Activated CD8-positive, alpha-beta T cell treated with anti-CD3 and anti-CD28 coated beads, Interleukin-2, amount 10 ng/mL, durations not matched to agents 7 days and 5 days (primary cell): ENCODE results near the gene KIF1C. TPM values are rescaled to one million over a fixed set of nuclear protein-coding genes. Genes with fewer than 3 reads are reported as not detected.
A peak's percentile ranks its signal among the peaks of the same experiment; 100 is the strongest.
"Not testable (repeated sequence)": the region's sequence is repeated elsewhere in the genome, so short reads cannot be mapped to it uniquely, and the experiment has no call there.

Experiments used
- ATAC-seq: fragments of 150-1000 bp; cut with Tn5 transposase; one replicate; pipeline ENCODE4 v1.10.0; 2021; ENCODE audit warnings: moderate library complexity
- CTCF ChIA-PET: fragments of 350-600 bp; sonication (Branson Sonifier 250); formaldehyde crosslinking; loops from one replicate; lab custom pipeline; 2021; ENCODE audit warnings: antibody characterized with exemption; lab: Charles Lee
- POLR2A ChIA-PET: fragments of 350-600 bp; sonication (Branson Sonifier 250); formaldehyde crosslinking; loops from one replicate; lab custom pipeline; 2021; ENCODE audit warnings: antibody characterized with exemption; lab: Charles Lee
- DNase-seq: peaks from one replicate; pipeline ENCODE4 v3.0.0-alpha.2; 2020
- H3K27ac Mint-ChIP-seq: one replicate; pipeline ENCODE4 v1.8.0; 2021; ENCODE audit warnings: mild to moderate bottlenecking, mixed read lengths
- H3K27me3 Mint-ChIP-seq: one replicate; pipeline ENCODE4 v1.8.0; 2021; ENCODE audit warnings: low read depth, mixed read lengths
- H3K36me3 Mint-ChIP-seq: one replicate; pipeline ENCODE4 v1.8.0; 2021; ENCODE audit warnings: low read depth, mixed read lengths
- H3K4me1 Mint-ChIP-seq: one replicate; pipeline ENCODE4 v1.8.0; 2021; ENCODE audit warnings: low read depth, mixed read lengths
- H3K4me3 Mint-ChIP-seq: one replicate; pipeline ENCODE4 v1.8.0; 2021; ENCODE audit warnings: mild to moderate bottlenecking, mixed read lengths
- H3K9me3 Mint-ChIP-seq: one replicate; pipeline ENCODE4 v1.8.0; 2022; ENCODE audit warnings: mixed read lengths; ENCODE audit not compliant: insufficient read depth
- total RNA-seq, 2 experiments: library from RNA; stranded (reverse); gene quantifications; one replicate each; pipeline ENCODE4 v1.2.3, GENCODE V29; 2021

The KIF1C gene
- total RNA-seq, 2 experiments from 2014 or later: 43.6 to 45.3 TPM

GRCh38 chr17:5003214-5003867, 5.6 kb downstream of the KIF1C start:
- H3K9me3 Mint-ChIP-seq: no peaks in the 10 kb centered on the region
- DNase-seq (no peak), ATAC-seq (no peak)
- no peak overlapping the region for H3K4me3 Mint-ChIP-seq
- peaks cover 60% of the 10 kb centered on the region for H3K36me3 Mint-ChIP-seq
- peaks cover 14% of the 10 kb centered on the region for H3K4me1 Mint-ChIP-seq
- ChIA-PET CTCF (no interaction called here), POLR2A (no interaction called here)
- no peak overlapping the region for H3K27ac Mint-ChIP-seq
- H3K27me3 Mint-ChIP-seq: no peaks in the 10 kb centered on the region

- Mint-ChIP-seq H3K4me3 (no peak overlapping the region), H3K36me3 (peaks cover 48% of the 10 kb centered on the region), H3K9me3 (no peaks in the 10 kb centered on the region), H3K27me3 (no peaks in the 10 kb centered on the region), H3K4me1 (peaks cover 18% of the 10 kb centered on the region), H3K27ac (peak overlapping the region; percentile 1)
- ChIA-PET POLR2A (no interaction called here), CTCF (no interaction called here)
- ATAC-seq (no peak), DNase-seq (no peak)
Measured at GRCh38 chr17:5011928-5012327, 14.2 kb downstream of the KIF1C start.

- Mint-ChIP-seq H3K9me3 (no peaks in the 10 kb centered on the region), H3K27me3 (no peaks in the 10 kb centered on the region), H3K36me3 (peaks cover 34% of the 10 kb centered on the region), H3K4me3 (no peak overlapping the region), H3K4me1 (peaks cover 24% of the 10 kb centered on the region), H3K27ac (peak overlapping the region; percentile 30)
- CTCF ChIA-PET: interaction anchor here (1.1 kb wide), 1 partner anchor 16 kb away, joined by 4 read pairs; no protein-coding TSS in a partner anchor
- DNase-seq (no peak), ATAC-seq (no peak)
- POLR2A ChIA-PET: no interaction called here
Measured at GRCh38 chr17:5014357-5014756, 16.6 kb downstream of the KIF1C start.

GRCh38 chr17:5019475-5019956, 21.8 kb downstream of the KIF1C start:
- POLR2A ChIA-PET: interaction anchor here (1.4 kb wide), 1 partner anchor 79 kb away, joined by 7 read pairs; no protein-coding TSS in a partner anchor
- Mint-ChIP-seq H3K27ac (no peak overlapping the region), H3K4me1 (peaks cover 22% of the 10 kb centered on the region), H3K27me3 (no peaks in the 10 kb centered on the region), H3K36me3 (peaks cover 55% of the 10 kb centered on the region), H3K4me3 (no peak overlapping the region), H3K9me3 (no peaks in the 10 kb centered on the region)
- DNase-seq: peak; percentile 63
- ATAC-seq: peak; percentile 79
- CTCF ChIA-PET: interaction anchor here (0.5 to 2.0 kb wide), 10 partner anchors 9 to 111 kb away, joined by 3 to 8 read pairs (median 4); partner anchors contain the start of genes CAMTA2, KIF1C and SPAG7

GRCh38 chr17:5020502-5021023, 22.8 kb downstream of the KIF1C start:
- ChIA-PET POLR2A (interaction anchor here (1.4 kb wide), 1 partner anchor 80 kb away, joined by 7 read pairs; no protein-coding TSS in a partner anchor), CTCF (interaction anchor here (0.9 to 2.0 kb wide), 3 partner anchors 10 to 112 kb away, joined by 4 to 8 read pairs (median 7); partner anchors contain the start of gene CAMTA2)
- H3K27me3 Mint-ChIP-seq: no peaks in the 10 kb centered on the region
- no peaks in the 10 kb centered on the region for H3K9me3 Mint-ChIP-seq
- H3K27ac Mint-ChIP-seq: no peak overlapping the region
- ATAC-seq (no peak), DNase-seq (no peak)
- H3K4me1 Mint-ChIP-seq: peaks cover 21% of the 10 kb centered on the region
- H3K4me3 Mint-ChIP-seq: no peak overlapping the region
- H3K36me3 Mint-ChIP-seq: peaks cover 48% of the 10 kb centered on the region

GRCh38 chr17:5022171-5022711, 24.5 kb downstream of the KIF1C start:
- Mint-ChIP-seq H3K4me1 (peaks cover 14% of the 10 kb centered on the region), H3K9me3 (no peaks in the 10 kb centered on the region), H3K4me3 (no peak overlapping the region), H3K36me3 (peaks cover 41% of the 10 kb centered on the region), H3K27ac (no peak overlapping the region), H3K27me3 (no peaks in the 10 kb centered on the region)
- no peak for ATAC-seq
- POLR2A ChIA-PET: no interaction called here
- no peak for DNase-seq
- CTCF ChIA-PET: no interaction called here

GRCh38 chr17:5023588-5024147, 25.9 kb downstream of the KIF1C start:
- POLR2A ChIA-PET: interaction anchor here (0.9 kb wide), 1 partner anchor 11 kb away, joined by 3 read pairs; no protein-coding TSS in a partner anchor
- peaks cover 14% of the 10 kb centered on the region for H3K4me1 Mint-ChIP-seq
- H3K9me3 Mint-ChIP-seq: no peaks in the 10 kb centered on the region
- H3K27ac Mint-ChIP-seq: no peak overlapping the region
- ATAC-seq (no peak), DNase-seq (no peak)
- H3K4me3 Mint-ChIP-seq: no peak overlapping the region
- H3K36me3 Mint-ChIP-seq: peaks cover 38% of the 10 kb centered on the region
- H3K27me3 Mint-ChIP-seq: no peaks in the 10 kb centered on the region
- CTCF ChIA-PET: no interaction called here

GRCh38 chr17:5024604-5025003, 26.9 kb downstream of the KIF1C start:
- Mint-ChIP-seq H3K4me1 (peaks cover 6% of the 10 kb centered on the region), H3K27ac (peak overlapping the region; percentile 6), H3K4me3 (no peak overlapping the region), H3K36me3 (peaks cover 35% of the 10 kb centered on the region), H3K27me3 (no peaks in the 10 kb centered on the region), H3K9me3 (no peaks in the 10 kb centered on the region)
- ChIA-PET POLR2A (no interaction called here), CTCF (no interaction called here)
- DNase-seq (no peak), ATAC-seq (no peak)

- H3K27ac Mint-ChIP-seq: no peak overlapping the region
- peaks cover 19% of the 10 kb centered on the region for H3K4me1 Mint-ChIP-seq
- no peak for ATAC-seq
- POLR2A ChIA-PET: no interaction called here
- H3K4me3 Mint-ChIP-seq: no peak overlapping the region
- no peaks in the 10 kb centered on the region for H3K9me3 Mint-ChIP-seq
- H3K36me3 Mint-ChIP-seq: peaks cover 16% of the 10 kb centered on the region
- CTCF ChIA-PET: interaction anchor here (0.8 to 7.5 kb wide), 2 partner anchors 19 to 35 kb away, joined by 3 to 87 read pairs; no protein-coding TSS in a partner anchor
- H3K27me3 Mint-ChIP-seq: no peaks in the 10 kb centered on the region
- DNase-seq: no peak
Measured at GRCh38 chr17:5027299-5027698, 29.5 kb downstream of the KIF1C start.

GRCh38 chr17:5027916-5028315, 30.2 kb downstream of the KIF1C start:
- Mint-ChIP-seq H3K27ac (no peak overlapping the region), H3K36me3 (peaks cover 9% of the 10 kb centered on the region), H3K27me3 (no peaks in the 10 kb centered on the region), H3K4me3 (no peak overlapping the region), H3K9me3 (no peaks in the 10 kb centered on the region), H3K4me1 (peaks cover 19% of the 10 kb centered on the region)
- ATAC-seq (no peak), DNase-seq (no peak)
- POLR2A ChIA-PET: interaction anchor here (1.0 kb wide), 1 partner anchor 47 kb away, joined by 3 read pairs; no protein-coding TSS in a partner anchor
- CTCF ChIA-PET: interaction anchor here (0.6 to 7.5 kb wide), 7 partner anchors 9 to 119 kb away, joined by 3 to 87 read pairs (median 3); no protein-coding TSS in a partner anchor

- CTCF ChIA-PET: interaction anchor here (0.8 to 7.5 kb wide), 25 partner anchors 9 to 121 kb away, joined by 3 to 87 read pairs (median 4); partner anchors contain the start of genes RNF167, SLC25A11, SPAG7 and ZFP3
- Mint-ChIP-seq H3K4me1 (peaks cover 17% of the 10 kb centered on the region), H3K4me3 (peak overlapping the region; percentile 81), H3K27ac (peak overlapping the region; percentile 86)
- POLR2A ChIA-PET, H3K9me3 Mint-ChIP-seq, DNase-seq, H3K36me3 Mint-ChIP-seq, H3K27me3 Mint-ChIP-seq, ATAC-seq: not testable (repeated sequence)
Measured at GRCh38 chr17:5030168-5030567, 32.4 kb downstream of the KIF1C start.
